ENCODE results near the gene CELSR1.

Gene CELSR1

DNA sequence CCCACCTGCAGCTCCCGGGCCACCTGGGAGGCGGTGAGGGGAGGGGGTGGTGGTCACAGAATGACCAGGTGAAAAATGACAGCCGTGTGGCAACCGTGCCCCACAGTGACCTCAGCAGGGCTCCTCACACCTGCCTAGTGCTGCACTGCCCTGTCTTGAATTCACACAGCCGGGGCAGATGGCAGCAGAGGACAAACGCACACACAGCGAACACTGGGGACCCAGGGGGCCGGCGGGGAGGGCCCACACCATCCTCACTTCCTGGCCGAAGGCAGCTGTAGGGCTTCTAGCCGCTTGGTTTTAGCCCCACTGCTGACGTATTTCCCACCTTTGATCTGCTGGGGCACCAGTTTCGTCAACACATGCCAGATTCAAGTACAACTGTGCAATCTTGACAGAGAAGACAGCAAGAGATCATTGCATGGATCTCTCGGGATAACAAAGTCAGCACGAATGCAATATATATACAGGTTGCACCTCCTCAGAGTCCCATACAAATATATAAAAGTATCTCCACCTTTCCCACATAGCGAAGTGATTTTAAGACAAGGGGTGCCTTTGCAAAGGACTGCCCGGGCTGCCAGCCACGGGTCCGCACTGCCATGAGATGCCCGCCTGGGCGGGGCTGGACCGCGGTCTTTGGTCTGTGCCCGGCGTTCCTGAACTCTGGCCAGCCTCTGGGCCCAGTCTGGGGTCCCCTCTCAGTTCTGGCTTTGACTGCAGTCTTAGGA lies 175.1 kb downstream of the CELSR1 start:
- no peak for DNase-seq (ENCODE audit: low read depth)

DNA sequence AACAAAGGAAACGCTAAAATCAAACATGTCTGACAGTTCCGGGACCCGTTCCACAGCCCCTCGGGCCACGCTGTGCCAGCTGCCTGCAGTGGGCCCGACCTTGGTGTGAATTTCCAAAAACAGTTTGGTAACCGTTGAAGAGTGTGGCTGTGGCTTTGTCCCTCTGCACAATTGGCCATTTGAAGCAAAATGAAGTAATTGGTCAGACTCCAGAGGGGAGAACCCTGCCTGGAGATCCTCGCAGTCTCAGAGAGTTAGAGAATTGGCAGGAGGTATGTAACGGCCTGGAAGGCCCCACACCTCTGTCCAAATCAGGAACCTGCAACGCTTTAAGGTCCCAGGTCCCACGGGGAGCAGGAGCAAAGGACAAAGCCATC lies 175.6 kb downstream of the CELSR1 start:
- DNase-seq (ENCODE audit: low read depth), result no peak

DNA sequence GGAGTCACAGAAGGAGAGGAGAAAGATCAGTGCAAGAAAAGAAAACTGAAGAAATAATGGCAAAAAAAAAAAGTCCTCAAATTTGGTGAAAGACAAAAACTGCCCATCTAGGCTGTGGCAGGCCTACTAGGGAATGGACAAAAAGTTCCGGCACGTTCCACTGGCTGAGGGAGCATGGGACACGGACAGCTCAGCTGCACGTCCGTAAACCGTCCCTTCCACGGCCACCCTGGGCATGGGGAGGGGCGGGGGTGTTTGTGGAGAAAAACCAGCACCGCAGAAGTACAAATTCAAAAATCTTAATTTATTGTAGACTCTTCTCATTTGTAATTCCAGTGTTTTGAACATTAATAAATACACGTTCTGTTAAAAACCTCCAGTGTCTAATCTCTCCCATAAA lies 176.5 kb downstream of the CELSR1 start:
- no peak for DNase-seq (ENCODE audit: low read depth)

DNA sequence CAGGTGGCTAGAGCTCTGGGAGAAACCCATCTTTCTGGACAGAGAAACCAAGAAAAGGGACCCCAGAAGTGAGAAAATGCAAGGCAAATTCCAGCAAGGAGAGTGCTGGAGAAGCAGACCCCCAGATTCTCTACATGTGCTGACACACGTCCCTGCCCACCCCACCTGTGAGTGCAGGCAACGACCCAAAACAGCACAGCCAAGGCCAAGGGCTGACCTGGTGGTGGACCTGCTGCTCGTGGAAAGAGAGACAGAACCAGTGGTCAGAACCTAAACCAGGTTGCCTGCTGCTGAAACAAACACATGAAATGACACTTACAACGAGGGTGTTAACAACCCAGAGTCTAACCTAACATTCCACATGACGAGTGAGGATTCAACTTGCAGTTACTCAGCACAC lies 177.3 kb downstream of the CELSR1 start:
- DNase-seq (ENCODE audit: low read depth), result no peak

DNA sequence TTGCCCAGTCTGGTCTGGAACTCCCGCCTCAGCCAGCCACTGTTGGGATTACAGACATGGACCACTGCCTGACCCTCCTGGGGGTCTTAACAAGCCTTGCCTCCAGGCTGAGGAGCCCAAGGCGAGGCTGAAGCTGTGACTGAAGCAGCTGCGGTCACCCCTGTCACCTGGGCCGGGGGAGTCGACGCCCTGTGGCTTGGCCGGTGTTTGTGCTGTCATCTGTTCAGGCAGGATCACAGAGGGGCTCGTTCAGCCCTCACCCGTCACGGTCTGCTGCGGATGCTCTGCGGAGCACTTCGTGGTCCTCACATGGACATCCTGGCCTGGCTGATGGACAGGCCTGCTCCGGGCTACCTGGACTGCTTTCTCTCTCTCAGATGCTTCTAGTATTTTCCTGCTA lies 178.1 kb downstream of the CELSR1 start:
- DNase-seq (ENCODE audit: low read depth), result no peak

DNA sequence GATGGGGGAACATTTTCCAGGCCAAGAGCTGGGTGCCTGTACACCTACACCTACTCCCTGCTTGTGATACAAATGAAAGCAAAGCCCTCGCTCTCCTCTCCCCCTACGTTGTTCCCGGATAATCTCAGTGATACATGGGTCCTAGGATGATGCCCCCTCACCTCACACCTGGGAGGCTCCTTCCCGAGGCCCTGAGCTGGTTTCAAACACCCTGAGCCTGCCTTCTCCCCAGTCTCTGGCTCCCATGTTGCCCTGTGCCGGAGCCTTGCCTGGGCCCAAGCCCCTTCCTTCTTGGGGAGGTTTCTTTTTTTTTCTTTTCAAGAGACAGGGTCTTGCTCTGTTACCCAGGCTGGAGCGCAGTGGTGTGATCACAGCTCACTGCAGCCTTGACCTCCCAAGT lies 178.7 kb downstream of the CELSR1 start:
- no peak for DNase-seq (ENCODE audit: low read depth)

DNA sequence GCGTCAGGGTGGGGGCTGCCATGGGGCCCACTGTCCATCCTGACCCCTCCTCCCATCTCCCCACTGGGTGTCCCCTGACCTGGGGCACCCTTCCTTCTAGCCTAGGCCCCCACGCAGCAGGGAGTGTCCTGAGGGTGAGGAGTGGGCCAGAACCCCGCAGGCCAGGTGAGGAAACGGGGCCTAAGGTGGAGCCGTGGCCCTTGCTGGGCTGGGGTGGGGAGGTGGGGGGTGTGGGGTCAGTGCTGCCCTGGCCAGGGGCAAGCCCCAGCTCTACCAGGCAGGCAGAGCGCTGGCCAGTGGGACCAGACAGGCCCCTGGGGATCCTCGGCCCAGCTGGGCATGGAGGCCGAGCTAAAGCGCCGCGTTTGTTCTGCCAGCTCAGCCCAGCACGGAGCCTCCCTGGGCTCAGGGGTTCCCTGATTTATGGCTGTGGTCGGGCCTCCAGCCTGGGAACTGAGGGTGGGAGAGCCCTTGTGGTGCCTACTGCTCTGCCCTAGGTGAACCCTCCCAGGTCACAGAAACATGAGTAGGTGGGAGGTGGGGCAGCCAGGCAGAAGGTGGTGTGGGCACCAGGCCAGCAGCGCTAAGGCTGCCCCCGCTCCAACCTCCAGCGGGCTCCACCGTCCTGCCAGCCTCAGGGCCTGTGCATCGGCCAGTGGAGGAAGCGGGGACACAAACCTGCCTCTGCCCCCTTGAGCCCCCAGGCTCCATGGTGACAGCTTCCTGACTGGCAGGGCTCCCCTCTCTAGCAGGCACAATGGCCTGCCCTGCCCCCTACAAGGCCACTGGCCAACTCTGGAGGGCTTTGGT lies 179.5 kb downstream of the CELSR1 start:
- DNase-seq (ENCODE audit: low read depth), result no peak

DNA sequence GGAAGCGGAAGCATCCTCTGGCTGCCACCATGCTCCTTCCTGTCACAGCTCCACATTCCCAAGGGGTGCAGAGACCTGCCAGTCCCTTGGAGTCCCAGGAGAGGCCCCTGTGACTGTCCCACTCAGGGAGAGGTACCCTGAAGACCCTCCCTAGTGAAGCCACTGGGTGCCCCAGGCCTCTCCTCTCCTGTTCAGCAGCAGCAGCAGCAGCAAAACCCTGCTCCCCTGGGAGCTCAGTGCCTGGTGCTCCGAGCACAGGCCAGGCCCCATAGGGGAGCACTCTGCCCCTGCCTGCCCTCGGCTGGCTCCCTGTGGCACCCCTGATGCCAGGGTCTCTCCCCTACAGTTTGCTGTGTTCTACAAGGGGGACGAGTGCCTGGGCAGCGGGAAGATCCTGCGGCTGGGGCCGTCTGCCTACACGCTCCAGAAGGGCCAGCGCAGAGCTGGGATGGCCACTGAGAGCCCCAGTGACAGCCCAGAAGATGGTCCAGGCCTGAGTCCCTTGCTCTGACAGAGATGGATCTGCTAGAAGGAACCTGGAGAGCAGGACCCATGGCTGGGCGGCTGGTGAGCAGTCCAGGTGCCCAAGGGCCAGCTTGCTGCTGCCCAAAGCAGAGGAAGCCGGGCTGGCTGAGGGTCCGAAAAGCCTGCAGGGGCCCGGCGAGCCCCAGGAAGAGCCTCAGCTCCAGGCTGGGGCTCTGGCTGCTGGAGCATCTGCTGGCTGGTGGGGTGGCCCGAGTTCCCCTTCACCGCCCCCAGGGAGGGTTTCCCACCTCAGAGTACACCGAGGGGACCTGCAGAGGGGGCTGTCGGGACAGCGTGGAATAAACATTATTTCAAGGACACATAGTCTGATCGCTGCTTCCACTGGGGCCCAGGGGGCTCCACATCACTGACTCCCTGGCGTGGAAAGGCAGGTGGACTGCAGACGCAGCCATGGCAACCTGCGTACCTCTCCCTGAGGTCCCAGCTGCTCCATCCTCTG lies 180.6 kb downstream of the CELSR1 start:
- DNase-seq (ENCODE audit: low read depth), result no peak

DNA sequence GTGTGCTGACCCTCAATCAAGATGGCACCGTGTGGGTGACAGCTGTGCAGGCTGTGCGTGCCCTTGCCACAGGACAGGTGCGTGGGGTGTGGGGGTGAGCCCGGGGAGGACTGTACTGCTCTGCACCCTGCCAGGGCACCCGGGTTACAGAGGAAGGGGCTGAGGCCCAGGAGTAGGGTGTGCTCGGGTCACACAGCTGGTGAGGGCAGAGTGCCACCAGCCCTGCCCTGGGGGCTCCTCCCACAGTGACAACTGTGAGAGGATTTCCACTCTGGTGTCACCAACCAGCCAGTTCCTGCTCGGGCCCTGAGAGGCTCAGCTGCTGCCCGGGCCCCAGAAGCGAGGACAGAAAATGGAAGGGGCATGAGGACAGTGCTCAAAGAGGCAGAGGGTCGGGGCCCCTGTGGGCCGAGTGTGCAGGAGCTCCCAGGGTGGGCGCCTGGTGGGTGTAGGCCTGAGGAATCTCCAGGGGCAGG lies 181.4 kb downstream of the CELSR1 start:
- no peak for DNase-seq (ENCODE audit: low read depth)

DNA sequence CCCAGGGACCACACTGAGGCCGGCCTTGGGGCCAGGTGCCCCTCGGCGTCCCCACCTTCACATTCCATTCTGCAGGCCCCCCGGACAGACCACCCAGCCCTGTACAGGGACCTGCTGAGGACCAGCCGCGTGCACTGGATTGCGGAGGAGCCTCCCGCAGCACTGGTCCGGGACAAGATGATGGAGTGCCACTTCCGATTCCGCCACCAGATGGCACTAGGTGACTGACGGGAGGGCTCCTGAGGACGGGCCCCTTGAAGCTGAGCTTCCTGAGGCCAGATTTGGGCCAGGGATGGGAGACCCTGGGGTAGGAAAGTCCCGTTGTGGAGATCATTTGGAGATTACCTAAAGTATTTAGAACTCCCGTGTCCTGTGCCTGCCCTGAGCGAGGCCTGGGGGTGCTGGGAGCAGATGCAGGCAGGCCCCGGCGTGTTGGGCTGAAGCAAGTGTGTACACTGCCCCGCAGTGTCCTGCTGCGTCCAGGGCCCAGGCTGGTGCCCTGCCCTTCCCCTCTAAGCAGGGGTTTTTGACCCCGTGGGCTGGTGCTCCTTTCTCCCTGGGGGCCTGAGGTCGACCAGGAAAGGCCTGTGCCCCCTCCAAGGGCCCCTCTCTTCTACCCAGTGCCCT lies 181.9 kb downstream of the CELSR1 start:
- DNase-seq (ENCODE audit: low read depth), result peak; percentile 63

DNA sequence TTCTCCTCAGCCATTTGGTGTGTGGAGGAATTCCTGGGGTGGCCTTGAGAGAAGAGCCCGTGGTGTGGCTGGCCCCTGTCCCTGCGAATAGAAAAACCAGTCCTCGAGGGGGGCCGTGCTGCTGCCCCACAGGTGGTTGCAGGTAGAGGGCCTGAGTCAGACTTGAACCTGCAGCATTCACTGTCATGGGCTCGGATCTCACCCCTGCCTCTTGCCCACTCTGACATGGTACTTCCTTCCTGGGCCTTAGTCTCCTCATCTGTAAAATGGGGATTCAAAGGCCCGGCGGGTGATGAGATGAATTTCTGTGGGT lies 182.5 kb downstream of the CELSR1 start:
- no peak for DNase-seq (ENCODE audit: low read depth)

DNA sequence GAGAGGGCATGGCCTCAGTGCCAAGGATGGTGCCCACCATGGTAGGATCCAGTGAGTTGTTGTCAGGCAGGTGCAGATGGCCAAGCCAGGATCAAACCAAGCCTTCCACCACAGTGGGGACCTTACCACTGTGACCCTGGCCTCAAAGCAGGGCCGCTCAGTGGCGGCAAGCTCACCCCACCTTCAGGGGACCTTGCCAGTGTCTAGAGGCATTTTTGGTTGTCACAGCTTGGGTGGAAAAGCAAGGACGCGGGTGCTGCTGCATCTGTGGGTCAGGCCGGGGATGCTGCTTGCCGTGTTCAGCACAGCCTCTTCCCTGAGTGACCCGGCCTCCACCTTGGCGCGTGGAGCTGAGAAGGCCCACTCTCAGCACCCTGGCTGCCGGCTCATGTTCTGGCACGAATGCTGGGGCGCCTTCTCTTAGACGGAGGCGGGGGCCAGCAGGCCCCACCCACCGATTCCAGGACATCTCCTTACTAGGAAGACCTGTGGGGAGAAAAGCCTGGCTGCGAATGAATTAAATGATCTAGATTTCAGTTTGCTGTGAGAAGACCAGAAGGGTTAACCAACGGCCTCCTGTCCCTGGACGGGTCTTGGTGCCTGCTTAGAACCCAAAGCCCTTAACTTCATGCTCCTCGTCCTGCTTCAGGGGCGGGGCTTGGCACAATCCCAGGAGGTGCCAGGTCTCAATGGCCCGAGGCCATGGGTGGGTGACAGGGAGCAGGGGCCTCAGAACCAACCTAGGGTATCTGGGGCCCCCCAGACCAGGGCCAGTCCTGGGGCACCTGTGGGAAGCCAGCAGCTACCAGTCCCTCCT lies 183.0 kb downstream of the CELSR1 start:
- DNase-seq (ENCODE audit: low read depth), result no peak

DNA sequence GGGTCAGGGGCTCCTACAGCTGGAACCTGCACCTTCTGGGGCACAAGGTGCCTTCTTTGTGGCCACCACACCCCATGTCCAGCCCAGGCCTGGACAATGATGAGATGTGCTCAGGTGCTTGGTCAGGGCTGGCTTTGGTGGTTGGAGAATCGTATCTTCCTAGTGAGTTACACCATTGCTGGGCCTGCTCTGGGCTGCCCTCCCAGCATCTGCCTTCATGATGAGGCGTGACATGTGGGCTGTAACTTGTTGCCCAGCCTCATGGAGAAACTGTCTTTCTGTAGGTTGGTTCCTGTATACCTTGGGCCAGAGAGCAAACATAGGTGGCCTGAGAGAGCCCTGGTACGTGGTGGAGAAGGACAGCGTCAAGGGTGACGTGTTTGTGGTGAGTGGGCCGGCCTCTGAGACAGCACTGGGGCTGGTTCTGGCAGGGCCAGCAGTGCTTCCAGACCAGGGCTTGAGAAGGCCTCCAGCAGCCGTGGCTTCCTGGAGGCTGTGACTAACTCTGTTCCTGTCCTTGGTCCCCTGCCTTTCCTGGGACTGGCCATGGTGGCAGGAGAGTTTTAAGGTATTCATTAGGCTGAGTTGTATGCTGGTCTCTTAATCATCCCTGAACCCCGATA lies 183.8 kb downstream of the CELSR1 start:
- no peak for DNase-seq (ENCODE audit: low read depth)

DNA sequence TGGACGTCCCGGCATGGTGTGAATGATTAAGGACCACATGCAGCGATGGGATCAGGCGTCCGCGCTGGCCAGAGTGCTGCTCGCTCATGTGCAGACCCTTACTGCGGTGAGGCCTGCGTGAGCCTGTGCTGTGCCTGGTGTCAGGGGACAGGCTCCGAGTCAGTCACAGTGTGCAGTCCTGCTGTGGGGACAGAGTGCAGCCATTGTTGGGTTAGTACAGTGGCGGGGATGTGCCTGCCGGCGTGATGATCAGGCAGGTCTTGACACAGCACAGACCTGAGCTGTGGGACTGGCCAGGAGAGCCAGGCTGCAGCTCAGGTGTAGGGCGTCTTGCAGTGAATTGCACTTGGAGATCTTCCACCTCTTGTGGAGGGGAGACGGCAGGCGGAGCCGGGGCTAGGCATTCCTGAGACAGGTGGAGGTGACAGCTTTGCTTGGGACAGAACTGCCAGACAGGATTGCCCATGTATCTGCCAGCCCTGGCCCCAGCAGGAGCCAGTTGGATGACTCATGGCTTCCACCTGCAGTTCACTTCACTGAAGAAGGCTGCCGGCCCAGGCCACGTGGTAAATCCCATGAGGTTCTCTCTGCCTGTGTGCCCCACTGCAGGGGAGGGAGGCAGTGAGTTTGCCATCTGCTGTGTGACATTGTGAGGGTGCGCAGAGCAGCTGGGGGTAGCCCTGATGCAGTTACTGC lies 184.6 kb downstream of the CELSR1 start:
- DNase-seq (ENCODE audit: low read depth), result peak; percentile 21

DNA sequence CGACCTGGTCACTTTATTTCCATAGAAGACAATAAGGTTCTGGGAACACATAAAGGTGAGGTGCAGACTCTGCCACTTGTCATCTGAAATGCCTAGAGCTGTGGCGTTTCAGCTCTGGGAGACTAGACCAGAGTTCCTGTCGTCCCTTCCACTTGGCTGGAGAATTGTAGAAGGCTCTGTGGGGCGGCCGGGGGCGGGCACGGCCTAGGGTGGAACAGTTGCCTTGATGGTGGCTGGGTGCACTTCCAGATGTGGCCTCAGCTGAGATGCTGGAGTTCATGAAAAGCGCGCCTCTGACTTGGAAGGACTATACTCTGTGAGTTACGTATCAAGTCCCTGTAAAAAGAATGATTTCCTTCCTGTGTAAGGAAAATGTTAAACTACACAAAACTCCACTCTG lies 185.1 kb downstream of the CELSR1 start:
- DNase-seq (ENCODE audit: low read depth), result no peak

DNA sequence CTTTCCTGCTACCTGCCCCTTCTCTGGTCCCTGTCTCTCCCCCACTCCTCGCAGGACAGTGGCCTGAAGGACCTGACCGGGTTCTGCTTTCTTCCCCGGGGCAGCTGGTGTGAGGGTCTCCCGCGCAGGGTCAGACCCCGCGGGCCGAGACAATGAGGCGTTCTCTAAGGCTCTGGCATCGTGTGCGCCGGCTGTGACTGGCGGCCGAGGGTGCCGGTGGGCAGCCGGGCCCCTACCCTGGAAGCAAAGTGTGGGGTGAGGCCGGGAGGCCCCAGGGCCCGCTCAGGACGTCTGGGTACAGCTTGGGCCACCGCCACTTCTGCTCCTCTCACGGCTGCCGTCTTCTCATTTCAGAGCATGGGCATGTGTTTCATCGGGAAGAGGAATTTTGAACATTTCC lies 185.7 kb downstream of the CELSR1 start:
- DNase-seq (ENCODE audit: low read depth), result no peak

DNA sequence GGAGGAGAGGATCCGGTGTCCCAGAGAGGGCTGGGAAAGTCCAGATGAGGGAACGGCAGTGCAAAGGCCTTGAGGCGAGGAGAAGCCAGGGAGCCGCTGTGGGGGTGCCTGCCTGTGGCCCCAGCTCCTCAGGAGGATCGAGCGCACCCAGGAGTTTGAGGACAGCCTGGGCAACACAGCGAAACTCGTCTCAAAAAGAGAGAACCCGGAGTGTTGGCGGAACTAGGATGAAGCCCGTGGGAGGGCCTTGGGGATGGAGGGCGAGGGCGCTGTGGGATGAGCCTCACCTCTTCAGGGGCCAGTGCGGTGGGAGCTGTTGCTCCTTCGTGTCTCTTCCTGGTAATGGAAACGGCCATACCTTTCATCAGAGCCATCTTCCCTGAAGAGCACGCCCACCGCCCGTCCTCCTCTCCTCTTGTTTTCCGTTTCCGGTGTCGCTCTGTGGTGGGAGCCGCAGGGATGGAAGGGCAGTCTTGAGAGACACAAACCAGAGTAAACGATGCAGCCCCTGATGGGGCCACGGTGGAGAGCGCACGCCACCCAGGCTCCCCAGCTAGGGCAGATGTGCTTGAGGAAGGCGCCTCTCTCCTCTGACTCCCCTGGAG lies 186.2 kb downstream of the CELSR1 start:
- no peak for DNase-seq (ENCODE audit: low read depth)

DNA sequence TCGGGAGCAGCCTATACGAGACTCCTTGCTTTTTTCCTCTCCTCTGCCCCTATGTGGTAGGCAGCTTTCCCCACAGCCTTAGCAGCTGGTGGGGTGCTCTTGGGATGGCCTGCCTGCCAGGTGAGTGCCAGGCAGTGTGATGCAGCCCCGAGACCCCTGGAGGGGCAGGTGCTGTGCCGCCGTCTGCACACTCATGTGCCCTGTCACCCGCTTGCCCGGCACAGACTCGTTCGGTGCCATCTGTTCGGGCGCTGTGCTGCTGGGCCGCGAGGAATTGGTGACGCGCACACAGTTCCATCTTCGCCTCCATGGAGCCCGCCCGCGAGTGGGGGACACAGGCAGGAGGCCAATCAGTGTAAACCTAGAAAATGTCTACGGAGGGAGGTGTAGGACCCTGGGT lies 186.8 kb downstream of the CELSR1 start:
- no peak for DNase-seq (ENCODE audit: low read depth)

DNA sequence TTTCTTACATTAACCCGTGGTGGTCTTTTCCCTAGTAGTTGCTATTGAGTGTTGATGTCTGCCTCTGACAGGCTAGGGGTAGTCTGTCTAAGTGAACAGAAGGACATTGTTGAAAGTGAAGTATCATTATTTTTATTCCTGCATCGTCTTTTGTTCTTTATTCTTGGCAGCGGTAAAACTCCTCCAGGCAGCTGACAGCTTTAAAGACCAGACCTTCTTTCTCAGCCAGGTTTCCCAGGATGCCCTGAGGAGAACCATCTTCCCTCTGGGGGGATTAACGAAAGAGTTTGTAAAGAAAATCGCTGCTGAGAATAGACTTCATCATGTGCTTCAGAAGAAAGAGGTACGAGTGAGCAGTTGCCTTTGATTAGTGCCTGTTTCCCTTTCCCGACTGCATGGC lies 187.3 kb downstream of the CELSR1 start:
- DNase-seq (ENCODE audit: low read depth), result no peak

DNA sequence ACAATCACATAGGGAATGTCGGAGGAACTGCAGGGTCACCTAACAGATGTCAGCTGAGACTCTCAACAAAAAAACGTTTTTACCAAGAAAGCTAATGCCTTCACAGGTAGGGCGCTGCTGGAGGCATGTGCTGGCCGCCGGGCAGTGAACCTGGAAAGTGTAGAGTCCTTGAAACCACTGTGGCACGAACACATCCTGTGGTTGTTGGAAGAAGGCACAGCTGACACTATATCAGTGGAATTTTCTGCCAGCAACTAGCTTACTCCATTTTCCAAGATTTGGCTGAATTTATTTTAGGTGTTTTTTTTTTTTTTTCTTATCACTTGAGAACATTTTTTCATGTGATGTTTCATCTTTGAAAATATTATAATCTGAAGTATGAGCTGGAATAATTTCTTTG lies 187.7 kb downstream of the CELSR1 start:
- DNase-seq (ENCODE audit: low read depth), result no peak

All from EH (cell line).